Prostate gland (tissue), 2 donors: ENCODE measurements around the gene PDE1C. TPM values are rescaled to one million over a fixed set of nuclear protein-coding genes. Genes with fewer than 3 reads are reported as not detected.

ENCODE experiments used
- DNase-seq: peaks from one replicate; pipeline ENCODE4 v3.0.0-alpha.2; 2019; ENCODE audit warnings: low spot score
- H3K27ac ChIP-seq, 2 donors: fragments of 200-600 bp; sonication (generic); 2 replicates each; pipeline ENCODE4 v1.5.1; 2017 to 2019
- H3K27me3 ChIP-seq: fragments of 200-600 bp; sonication (generic); replicated peaks from 2 replicates; pipeline ENCODE4 v1.5.1; 2019; ENCODE audit not compliant: insufficient read depth
- H3K36me3 ChIP-seq, 2 donors: fragments of 200-600 bp; sonication (generic); 1 replicate in 1 of 2; 2 replicates in 1 of 2; pipeline versions ENCODE4 v1.5.1 to v1.8.1; 2017 to 2019
- H3K4me1 ChIP-seq: fragments of 200-600 bp; sonication (generic); replicated peaks from 2 replicates; pipeline ENCODE4 v1.5.1; 2019
- H3K4me3 ChIP-seq, 2 donors: fragments of 200-600 bp; sonication (generic); 2 replicates each; pipeline ENCODE4 v1.5.1; 2017 to 2019
- H3K9me3 ChIP-seq: fragments of 200-600 bp; sonication (generic); 2 replicates; pipeline ENCODE4 v1.5.1; 2017
- CTCF ChIP-seq, 4 experiments: fragments of 200-600 bp in 2 of 4; fragments of 450-650 bp in 2 of 4; sonication (generic) in 2 of 4; IDR thresholded peaks; 1 replicate in 3 of 4; 2 replicates in 1 of 4; pipeline ENCODE4 v1.5.1; 2016 to 2019; ENCODE audit warnings: antibody characterized with exemption in 4 of 4, mild to moderate bottlenecking in 2 of 4, moderate library complexity in 2 of 4
- POLR2A ChIP-seq: fragments of 450-650 bp; IDR thresholded peaks from one replicate; pipeline ENCODE4 v1.6.1; 2016; ENCODE audit warnings: antibody characterized with exemption, mild to moderate bottlenecking
- POLR2AphosphoS5 ChIP-seq: sonication (generic); formaldehyde crosslinking; IDR thresholded peaks from one replicate; pipeline ENCODE4 v1.6.1; 2017; ENCODE audit warnings: antibody characterized with exemption
- WGBS: methylation state at CpG from one replicate; pipeline ENCODE4 v1.1.5; 2018; 5-methylcytosine and 5-hydroxymethylcytosine counted together
- intact Hi-C: fragments of 100-400 bp; cut with DNase I; formaldehyde crosslinking; loops from one replicate; pipeline ENCODE4 v1.14.2; 2022
- total RNA-seq, 2 donors: library from RNA; depleted of rRNA; stranded (reverse); fragments of >200 nt; gene quantifications; one replicate each; pipeline ENCODE4 v1.1.0, GENCODE V29; 2016

The PDE1C gene
- total RNA-seq, 2 donors from 2014 or later = 2.4 to 4.2 TPM

GRCh38 chr7:31794851-31795344 lies 275.3 kb downstream of the PDE1C start:
- H3K9me3 ChIP-seq = no peaks in the 10 kb centered on the region
- H3K36me3 ChIP-seq = no peaks in the 10 kb centered on the region
- H3K27ac ChIP-seq = no peak overlapping the region
- H3K4me3 ChIP-seq = no peak overlapping the region
- 94% methylated on average over 2 of the region's 2 CpGs for WGBS
- no peak for DNase-seq
- H3K27me3 ChIP-seq = no peaks in the 10 kb centered on the region
- H3K4me1 ChIP-seq = no peaks in the 10 kb centered on the region
- TF ChIP-seq POLR2A = no peak
- no peak for TF ChIP-seq CTCF (IDR thresholded peaks at IDR 0.05)
- TF ChIP-seq POLR2AphosphoS5 = no peak
- intact Hi-C loops = no loop called here

GRCh38 chr7:31791881-31792280 lies 278.3 kb downstream of the PDE1C start:
- TF ChIP-seq CTCF (IDR thresholded peaks at IDR 0.05) (no peak), POLR2AphosphoS5 (no peak), POLR2A (no peak)
- no peak for DNase-seq
- Histone ChIP-seq H3K4me3 (no peak overlapping the region), H3K9me3 (no peaks in the 10 kb centered on the region), H3K27me3 (no peaks in the 10 kb centered on the region), H3K27ac (no peak overlapping the region), H3K4me1 (no peaks in the 10 kb centered on the region), H3K36me3 (no peaks in the 10 kb centered on the region)
- intact Hi-C loops = no loop called here
- WGBS = 83% methylated on average over 2 of the region's 2 CpGs

GRCh38 chr7:31788883-31789680 lies 281.1 kb downstream of the PDE1C start:
- no peaks in the 10 kb centered on the region for H3K4me1 ChIP-seq
- H3K4me3 ChIP-seq = no peak overlapping the region
- no peak overlapping the region for H3K27ac ChIP-seq
- TF ChIP-seq POLR2AphosphoS5 (no peak), POLR2A (no peak), CTCF (IDR thresholded peaks at IDR 0.05) (no peak)
- intact Hi-C loops = no loop called here
- no peak for DNase-seq
- 72% methylated on average over 3 of the region's 3 CpGs for WGBS
- no peaks in the 10 kb centered on the region for H3K27me3 ChIP-seq
- no peaks in the 10 kb centered on the region for H3K9me3 ChIP-seq
- H3K36me3 ChIP-seq = no peaks in the 10 kb centered on the region

- Histone ChIP-seq H3K27ac (no peak overlapping the region), H3K4me1 (no peaks in the 10 kb centered on the region), H3K36me3 (no peaks in the 10 kb centered on the region), H3K4me3 (no peak overlapping the region), H3K27me3 (no peaks in the 10 kb centered on the region), H3K9me3 (no peaks in the 10 kb centered on the region)
- intact Hi-C loops = no loop called here
- WGBS = 64% methylated on average over 1 of the region's 1 CpG
- no peak for DNase-seq
- TF ChIP-seq POLR2AphosphoS5 (no peak), CTCF (IDR thresholded peaks at IDR 0.05) (no peak), POLR2A (no peak)
These were observed 281.8 kb downstream of the PDE1C start for GRCh38 chr7:31788445-31788844.

GRCh38 chr7:31786326-31786725 lies 283.9 kb downstream of the PDE1C start:
- intact Hi-C loops = no loop called here
- H3K27ac ChIP-seq = no peak overlapping the region
- no peak for DNase-seq
- no peak overlapping the region for H3K4me3 ChIP-seq
- 81% methylated on average over 3 of the region's 3 CpGs for WGBS
- H3K36me3 ChIP-seq = no peaks in the 10 kb centered on the region
- no peaks in the 10 kb centered on the region for H3K4me1 ChIP-seq
- no peaks in the 10 kb centered on the region for H3K27me3 ChIP-seq
- no peaks in the 10 kb centered on the region for H3K9me3 ChIP-seq
- no peak for TF ChIP-seq CTCF (IDR thresholded peaks at IDR 0.05)
- TF ChIP-seq POLR2A = no peak
- TF ChIP-seq POLR2AphosphoS5 = no peak
